GM12892 (cell line): Measurements from ENCODE around the gene ABLIM3.

ENCODE experiments used
- DNase-seq: peaks from one replicate; pipeline ENCODE4 v3.0.0; 2011; ENCODE audit not compliant: insufficient read length
- FAIRE-seq: peaks from 2 replicates; lab custom pipeline; 2011; peaks lifted over from hg19 to GRCh38; lab: Jason Lieb, UNC
- POLR2A ChIP-seq: IDR thresholded peaks from 2 replicates; pipeline ENCODE4 v1.6.1; 2011; ENCODE audit warnings: low read depth, low read length, control low read depth
- POLR2AphosphoS5 ChIP-seq: IDR thresholded peaks from 2 replicates; pipeline ENCODE4 v1.6.1; 2011; ENCODE audit warnings: low read depth, low read length, control low read depth
- TAF1 ChIP-seq: IDR thresholded peaks from 2 replicates; pipeline ENCODE4 v1.6.1; 2011; ENCODE audit warnings: low read depth, mild to moderate bottlenecking, control low read depth, low read length, borderline replicate concordance

ABLIM3 gene

DNA sequence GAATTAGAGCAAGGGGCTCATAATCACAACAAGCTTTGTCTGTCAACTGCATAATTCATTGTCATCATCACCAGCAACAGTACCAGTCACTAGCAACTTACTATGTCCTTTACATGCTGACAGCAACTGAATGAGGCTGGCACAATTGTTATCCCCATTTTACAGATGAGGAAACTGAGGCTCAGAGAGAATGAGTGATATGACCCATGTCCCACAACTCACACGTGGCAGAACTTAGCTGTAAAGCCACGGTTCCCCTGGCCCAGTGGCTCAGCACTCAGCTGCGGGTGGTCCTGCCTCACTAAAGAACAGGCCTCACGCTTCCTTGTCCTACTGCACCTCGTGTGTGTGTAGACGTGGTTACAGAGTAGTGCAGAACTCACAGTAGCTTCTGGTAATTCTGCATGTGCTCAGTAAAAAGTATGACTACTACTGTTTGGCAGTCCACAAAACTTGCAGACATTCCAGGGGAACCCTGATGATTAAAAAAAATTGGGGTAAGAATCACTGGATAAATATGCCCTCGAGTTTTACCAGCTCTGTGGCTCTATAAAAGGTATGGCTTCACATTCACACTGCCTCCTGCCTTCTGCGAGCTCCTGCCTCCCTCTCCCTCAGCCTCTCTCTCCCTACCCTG lies 160.6 kb downstream of the ABLIM3 start:
- DNase-seq (no peak), FAIRE-seq (no peak)
- no peak for TF ChIP-seq TAF1
- TF ChIP-seq POLR2A, result no peak
- TF ChIP-seq POLR2AphosphoS5, result no peak

DNA sequence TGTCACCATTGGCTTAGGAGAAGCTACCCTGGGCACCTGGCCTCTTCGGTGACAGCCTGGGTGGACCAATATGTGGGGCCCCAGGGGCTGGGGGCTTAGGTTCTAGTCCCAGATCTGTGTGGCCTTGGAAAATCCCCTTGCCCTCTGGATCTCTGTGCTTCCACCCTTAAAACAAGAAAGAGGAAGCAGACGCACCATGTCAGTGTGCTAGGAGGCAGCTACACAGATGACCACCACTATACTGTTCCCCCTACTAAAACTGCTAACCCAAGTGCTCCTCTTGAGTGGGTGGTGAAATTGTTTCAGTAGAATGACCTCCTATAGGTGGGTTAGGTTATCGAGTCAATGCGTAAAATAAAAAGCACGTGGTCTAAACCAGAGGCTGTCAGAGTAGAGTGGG lies 161.3 kb downstream of the ABLIM3 start:
- DNase-seq, result no peak
- FAIRE-seq, result no peak
- no peak for TF ChIP-seq POLR2A
- no peak for TF ChIP-seq TAF1
- no peak for TF ChIP-seq POLR2AphosphoS5

DNA sequence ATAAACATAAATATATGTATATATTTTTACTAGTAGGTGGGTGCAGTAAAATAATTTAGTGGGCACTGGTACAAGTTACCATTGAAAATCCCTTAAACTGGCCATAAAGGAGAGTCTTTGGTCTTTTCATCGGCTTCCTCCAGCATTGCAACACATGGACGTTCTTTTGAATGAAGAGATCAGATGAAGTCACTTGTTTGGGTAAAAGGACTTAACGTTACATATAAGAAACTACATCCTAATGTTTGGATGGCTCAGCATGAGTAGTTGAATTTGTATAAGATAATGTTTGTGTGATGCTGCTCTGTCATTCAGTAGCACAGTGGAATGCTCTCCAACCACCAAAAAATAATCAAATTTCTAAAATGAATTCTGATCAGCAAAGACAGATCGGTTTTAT lies 161.9 kb downstream of the ABLIM3 start:
- FAIRE-seq (no peak), DNase-seq (no peak)
- no peak for TF ChIP-seq POLR2AphosphoS5
- TF ChIP-seq TAF1, result no peak
- no peak for TF ChIP-seq POLR2A

DNA sequence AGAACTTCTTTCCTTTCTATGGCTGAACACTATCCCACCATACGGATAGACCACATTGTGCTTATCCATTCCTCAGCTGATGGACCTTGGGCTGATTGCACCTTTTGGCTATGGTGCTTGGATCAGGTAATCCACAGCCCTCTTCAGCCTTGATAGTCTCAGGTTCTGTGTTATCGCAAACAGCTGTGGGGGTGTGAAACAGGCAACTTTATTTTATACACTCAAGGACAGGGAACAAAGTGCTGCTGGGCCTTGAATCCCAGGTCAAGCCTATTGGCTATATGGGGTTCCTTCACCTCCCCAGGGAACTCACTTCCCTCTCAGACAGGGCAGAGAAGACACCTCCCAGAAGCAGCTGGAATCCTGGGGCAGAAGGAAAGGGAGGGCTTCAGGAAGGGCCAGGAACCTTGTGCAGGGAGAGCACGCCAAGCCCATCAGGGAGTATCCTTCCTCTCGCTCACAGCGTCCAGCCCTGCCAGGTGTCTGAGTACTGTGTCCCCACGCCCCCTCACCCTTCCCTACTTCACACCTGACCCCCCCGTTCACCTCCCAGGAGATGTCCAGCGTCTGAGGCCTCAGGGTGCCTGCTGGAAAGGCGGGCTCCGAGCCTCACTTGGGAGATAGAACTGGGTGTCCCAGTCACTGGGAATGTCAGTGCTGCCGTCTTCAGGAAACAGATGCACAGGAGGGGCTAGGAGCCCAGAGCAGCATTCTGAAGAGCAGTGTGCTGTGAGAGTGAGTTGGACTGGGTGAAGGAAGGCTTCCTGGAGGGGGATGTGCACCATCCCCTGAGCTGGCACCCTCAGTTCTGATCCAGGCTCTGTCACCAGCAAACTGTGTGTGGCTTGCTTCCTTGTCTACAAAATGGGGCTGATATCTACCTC lies 163.1 kb downstream of the ABLIM3 start:
- FAIRE-seq (no peak), DNase-seq (no peak)
- TF ChIP-seq POLR2AphosphoS5 (no peak), POLR2A (no peak), TAF1 (no peak)

DNA sequence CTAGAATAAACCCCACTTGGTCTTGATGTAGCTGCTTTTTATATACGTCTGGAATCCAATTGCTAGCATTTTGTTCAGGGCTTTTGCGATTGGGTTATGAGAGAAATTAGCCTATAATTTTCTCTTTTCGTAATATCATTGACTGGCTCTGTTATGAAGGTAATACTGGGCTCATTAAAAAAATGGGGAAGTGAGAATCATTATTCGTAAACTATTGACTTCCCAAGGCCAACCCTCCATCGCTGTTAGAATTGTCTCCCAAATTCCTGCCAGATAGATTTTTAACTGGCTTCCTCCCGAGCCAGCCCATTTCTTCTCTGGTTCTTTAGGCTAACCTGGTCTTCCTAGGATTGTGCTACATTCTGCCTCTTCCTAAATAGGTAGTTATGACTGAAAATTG lies 168.1 kb downstream of the ABLIM3 start:
- DNase-seq (no peak), FAIRE-seq (no peak)
- TF ChIP-seq TAF1 (no peak), POLR2A (no peak), POLR2AphosphoS5 (no peak)
